C4-2B (cell line): ENCODE measurements around the gene PHRF1.

Experiments used
- ZFX ChIP-seq: fragments of 450-650 bp; IDR thresholded peaks from 2 replicates; pipeline ENCODE4 v1.6.1; 2017
- TF ChIP-seq, protein P1 (sequence below): fragments of 450-650 bp; conservative IDR thresholded peaks from 2 replicates; pipeline ENCODE4 v1.5.1; 2017; ENCODE audit warnings: mild to moderate bottlenecking

GRCh38 chr11:609341-609811 is 33.1 kb downstream of the PHRF1 start:
- TF ChIP-seq, protein P1, sequence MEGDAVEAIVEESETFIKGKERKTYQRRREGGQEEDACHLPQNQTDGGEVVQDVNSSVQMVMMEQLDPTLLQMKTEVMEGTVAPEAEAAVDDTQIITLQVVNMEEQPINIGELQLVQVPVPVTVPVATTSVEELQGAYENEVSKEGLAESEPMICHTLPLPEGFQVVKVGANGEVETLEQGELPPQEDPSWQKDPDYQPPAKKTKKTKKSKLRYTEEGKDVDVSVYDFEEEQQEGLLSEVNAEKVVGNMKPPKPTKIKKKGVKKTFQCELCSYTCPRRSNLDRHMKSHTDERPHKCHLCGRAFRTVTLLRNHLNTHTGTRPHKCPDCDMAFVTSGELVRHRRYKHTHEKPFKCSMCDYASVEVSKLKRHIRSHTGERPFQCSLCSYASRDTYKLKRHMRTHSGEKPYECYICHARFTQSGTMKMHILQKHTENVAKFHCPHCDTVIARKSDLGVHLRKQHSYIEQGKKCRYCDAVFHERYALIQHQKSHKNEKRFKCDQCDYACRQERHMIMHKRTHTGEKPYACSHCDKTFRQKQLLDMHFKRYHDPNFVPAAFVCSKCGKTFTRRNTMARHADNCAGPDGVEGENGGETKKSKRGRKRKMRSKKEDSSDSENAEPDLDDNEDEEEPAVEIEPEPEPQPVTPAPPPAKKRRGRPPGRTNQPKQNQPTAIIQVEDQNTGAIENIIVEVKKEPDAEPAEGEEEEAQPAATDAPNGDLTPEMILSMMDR, result no peak
- TF ChIP-seq ZFX, result no peak
